ENCODE results near the gene SERTAD3. TPM values are rescaled to one million over a fixed set of nuclear protein-coding genes. Genes with fewer than 3 reads are reported as not detected.
A peak's percentile ranks its signal among the peaks of the same experiment; 100 is the strongest.

SERTAD3 gene
- total RNA-seq, 1 experiment from 2014 or later, result 30.9 TPM

- no peak overlapping the region for H3K18ac ChIP-seq (ENCODE audit: insufficient read length, low read depth, low read length)
- no peaks in the 10 kb centered on the region for H4K20me1 ChIP-seq (ENCODE audit: control insufficient read depth, insufficient read depth, insufficient read length)
- no peak overlapping the region for H3T11ph ChIP-seq (ENCODE audit: low read length)
- H3K23ac ChIP-seq (ENCODE audit: insufficient read length, low read depth, low read length), result no peak overlapping the region
- no peak overlapping the region for H3K14ac ChIP-seq (ENCODE audit: insufficient read depth, low read length)
- H3K9me3 Mint-ChIP-seq, result no peaks in the 10 kb centered on the region; a peak in 1 of 5 replicates
- H4K91ac ChIP-seq (ENCODE audit: insufficient read length, low read depth, low read length), result no peak overlapping the region
- H2BK120ac ChIP-seq (ENCODE audit: low read depth, low read length, poor library complexity, severe bottlenecking), result no peak overlapping the region
- H2BK20ac ChIP-seq (ENCODE audit: low read depth, low read length, poor library complexity, severe bottlenecking), result no peak overlapping the region
- H3K4me3 Mint-ChIP-seq, result peak overlapping the region; percentile 91 to 96; a peak in 4 of 5 replicates
- H2AFZ ChIP-seq (ENCODE audit: low read length), result no peak overlapping the region
- no peak overlapping the region for H4K8ac ChIP-seq (replicated peaks; ENCODE audit: insufficient read length, low read depth, low read length)
- no peak overlapping the region for H2BK15ac ChIP-seq (ENCODE audit: low read depth, low read length)
- H3K4me2 ChIP-seq (ENCODE audit: insufficient read depth, insufficient read length, low read length), result peak overlapping the region; percentile 80
- H3K36me3 Mint-ChIP-seq (ENCODE audit: insufficient read depth in 1 of 3, low read depth in 3 of 3), result peaks cover 15 to 25% (median 22%) of the 10 kb centered on the region in 3 experiments
- no peaks in the 10 kb centered on the region for H3K9me3 ChIP-seq (ENCODE audit: control insufficient read depth, low read depth, low read length)
- TF ChIP-seq CTCF (conservative IDR thresholded peaks at IDR 0.05), result no peak
- H3K27ac Mint-ChIP-seq, result peak overlapping the region in 1 of 3 experiments; percentile 99; a peak in 2 of 7 replicates
- H3K9ac ChIP-seq (ENCODE audit: extremely low read depth, insufficient read length, low read length), result no peak overlapping the region
- peaks cover 28 to 32% of the 10 kb centered on the region in 2 experiments for H3K4me1 Mint-ChIP-seq
- DNase-seq, result no peak
- H3K4me1 ChIP-seq (ENCODE audit: insufficient read depth, low read length), result no peaks in the 10 kb centered on the region
- peaks cover 6% of the 10 kb centered on the region for H3K79me1 ChIP-seq (ENCODE audit: insufficient read depth, low read depth, low read length, poor library complexity, severe bottlenecking)
- H2BK12ac ChIP-seq (ENCODE audit: insufficient read length, low read depth, low read length), result no peak overlapping the region
- H3K23me2 ChIP-seq (ENCODE audit: insufficient read length, low read depth, low read length, poor library complexity, severe bottlenecking), result peaks cover 3% of the 10 kb centered on the region
- H3K27ac ChIP-seq (ENCODE audit: insufficient read length, low read depth, low read length), result no peak overlapping the region
- H3K56ac ChIP-seq (ENCODE audit: insufficient read length, low read depth, low read length), result no peak overlapping the region
- H3K27me3 Mint-ChIP-seq (ENCODE audit: low read depth), result no peaks in the 10 kb centered on the region
- no peak overlapping the region for H2AK5ac ChIP-seq (ENCODE audit: insufficient read length, low read length)
- peaks cover 4% of the 10 kb centered on the region; the same call in 1 of the 2 replicates for H3K79me2 ChIP-seq (ENCODE audit: insufficient read depth, low read length)
- WGBS (ENCODE audit: extremely low coverage, insufficient read length, low lambda C conversion rate), result no CpG with 5 or more reads among the region's 11 CpGs
- no peak overlapping the region for H2BK5ac ChIP-seq (ENCODE audit: insufficient read length, low read length)
- H3K27me3 ChIP-seq (ENCODE audit: insufficient read depth, low read length), result no peaks in the 10 kb centered on the region
- no peak overlapping the region for H4K5ac ChIP-seq (ENCODE audit: insufficient read length, low read depth, low read length)
- H3K4ac ChIP-seq (ENCODE audit: low read depth, low read length), result no peak overlapping the region
Measured at GRCh38 chr19:40441719-40442253, 2.3 kb downstream of the SERTAD3 start.
